Measurements from ENCODE around the gene PTPRK. TPM values are rescaled to one million over a fixed set of nuclear protein-coding genes. Genes with fewer than 3 reads are reported as not detected.
A peak's percentile ranks its signal among the peaks of the same experiment; 100 is the strongest.

The PTPRK gene
- total RNA-seq, 2 donors from 2014 or later, result 60.6 to 121 TPM

GRCh38 chr6:128507337-128508310 is 12.8 kb downstream of the PTPRK start:
- peaks cover 92% of the 10 kb centered on the region for H3K4me1 ChIP-seq
- intact Hi-C loops (cut with DNase I), result no loop called here
- H3K27me3 ChIP-seq, result no peaks in the 10 kb centered on the region
- H3K36me3 ChIP-seq (replicated peaks in 1 of 2; ENCODE audit: insufficient read depth in 1 of 2, low read depth in 2 of 2), result no peaks in the 10 kb centered on the region
- no peak overlapping the region for H3K4me3 ChIP-seq
- DNase-seq (peak in 3 of 4 donors; percentile 34 to 53 (median 34)), ATAC-seq (peak; percentile 43)
- WGBS, 2 donors, result 32 to 38% methylated on average over 5 of the region's 5 CpGs
- H3K27ac ChIP-seq, result peak overlapping the region; percentile 33 to 71 (median 52)
- TF ChIP-seq POLR2A (IDR thresholded peaks at IDR 0.05) (no peak), CTCF (IDR thresholded peaks at IDR 0.05) (no peak)
- no peaks in the 10 kb centered on the region for H3K9me3 ChIP-seq

GRCh38 chr6:128505603-128506002 is 14.8 kb downstream of the PTPRK start:
- no peaks in the 10 kb centered on the region for H3K9me3 ChIP-seq
- H3K4me1 ChIP-seq, result peaks cover 80% of the 10 kb centered on the region
- no peak overlapping the region for H3K4me3 ChIP-seq
- peak; percentile 68 for ATAC-seq
- intact Hi-C loops (cut with DNase I), result no loop called here
- TF ChIP-seq CTCF (IDR thresholded peaks at IDR 0.05), result no peak
- TF ChIP-seq POLR2A (IDR thresholded peaks at IDR 0.05), result no peak
- H3K27ac ChIP-seq, result peak overlapping the region in 3 of 4 donors; percentile 48 to 71 (median 54)
- H3K27me3 ChIP-seq, result no peaks in the 10 kb centered on the region
- 11 to 22% methylated on average over 2 of the region's 2 CpGs for WGBS, 2 donors
- no peak for DNase-seq
- no peaks in the 10 kb centered on the region for H3K36me3 ChIP-seq (replicated peaks in 1 of 2; ENCODE audit: insufficient read depth in 1 of 2, low read depth in 2 of 2)

- Histone ChIP-seq H3K4me3 (no peak overlapping the region), H3K36me3 (replicated peaks in 1 of 2; ENCODE audit: insufficient read depth in 1 of 2, low read depth in 2 of 2) (no peaks in the 10 kb centered on the region), H3K9me3 (no peaks in the 10 kb centered on the region), H3K4me1 (peaks cover 80% of the 10 kb centered on the region), H3K27ac (peak overlapping the region; percentile 9 to 71 (median 51)), H3K27me3 (no peaks in the 10 kb centered on the region)
- 16 to 33% methylated on average over 3 of the region's 3 CpGs for WGBS, 2 donors
- no peak for ATAC-seq
- TF ChIP-seq POLR2A (IDR thresholded peaks at IDR 0.05), result no peak
- no peak for TF ChIP-seq CTCF (IDR thresholded peaks at IDR 0.05)
- DNase-seq, result no peak
- intact Hi-C loops (cut with DNase I), result no loop called here
Observed at GRCh38 chr6:128504003-128504654, 16.3 kb downstream of the PTPRK start.

- intact Hi-C loops (cut with DNase I), result no loop called here
- no peak for ATAC-seq
- Histone ChIP-seq H3K27me3 (no peaks in the 10 kb centered on the region), H3K9me3 (no peaks in the 10 kb centered on the region), H3K4me3 (no peak overlapping the region), H3K4me1 (peaks cover 65% of the 10 kb centered on the region), H3K36me3 (replicated peaks in 1 of 2; ENCODE audit: insufficient read depth in 1 of 2, low read depth in 2 of 2) (no peaks in the 10 kb centered on the region), H3K27ac (no peak overlapping the region)
- 70 to 79% methylated on average over 7 of the region's 7 CpGs for WGBS, 2 donors
- DNase-seq, result no peak
- TF ChIP-seq CTCF (IDR thresholded peaks at IDR 0.05) (no peak), POLR2A (IDR thresholded peaks at IDR 0.05) (no peak)
Observed at GRCh38 chr6:128500749-128501600, 19.4 kb downstream of the PTPRK start.
